NCI-H1694 (cell line): Measurements from ENCODE around the gene PEAK3.
A peak's percentile ranks its signal among the peaks of the same experiment; 100 is the strongest.

Experiments
- DNase-seq: peaks from one replicate; lab custom pipeline; 2025; lab: John Stamatoyannopoulos, UW

PEAK3 gene

DNA sequence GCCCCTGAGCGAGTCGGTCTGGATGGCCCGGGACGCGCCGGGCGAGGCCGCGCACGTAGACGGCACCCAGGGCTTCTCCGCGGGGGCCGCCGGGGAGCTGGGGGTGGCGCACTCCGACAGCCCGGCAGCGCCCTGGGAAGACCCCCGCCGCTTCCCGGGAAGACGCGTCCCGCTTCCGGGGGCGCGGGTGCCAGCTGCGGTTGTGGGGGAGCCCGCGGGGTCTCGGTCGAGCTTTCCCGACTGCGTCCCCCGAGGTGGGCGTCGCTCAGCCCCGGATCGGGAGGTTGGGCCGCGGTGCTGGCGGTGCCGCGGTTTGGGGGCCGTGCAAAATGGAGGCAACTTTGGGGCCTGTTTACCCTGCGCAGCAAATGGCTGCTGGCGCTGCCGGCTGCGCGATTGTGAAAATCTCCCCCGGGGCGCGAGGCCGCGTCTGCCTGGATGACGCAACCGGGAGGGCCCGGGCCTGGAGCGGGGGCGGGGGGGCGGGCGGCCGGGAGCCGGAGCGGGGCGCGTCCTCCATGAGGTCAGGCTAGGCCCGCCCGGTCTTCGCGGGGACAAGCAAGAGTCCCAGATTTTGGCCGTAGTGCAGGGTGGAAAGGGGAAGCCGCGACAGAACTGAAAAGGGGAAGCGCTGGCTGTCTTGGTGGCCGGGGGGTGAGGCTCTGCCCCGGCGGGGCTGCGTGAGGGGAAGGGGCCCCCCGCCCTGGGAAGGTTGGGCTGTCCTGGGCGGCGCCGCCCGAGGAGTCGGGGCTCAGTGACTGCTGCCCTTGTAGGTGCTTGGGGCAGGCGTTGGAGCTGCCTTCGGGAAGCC, 11.3 kb downstream of the PEAK3 start:
- no peak for DNase-seq

DNA sequence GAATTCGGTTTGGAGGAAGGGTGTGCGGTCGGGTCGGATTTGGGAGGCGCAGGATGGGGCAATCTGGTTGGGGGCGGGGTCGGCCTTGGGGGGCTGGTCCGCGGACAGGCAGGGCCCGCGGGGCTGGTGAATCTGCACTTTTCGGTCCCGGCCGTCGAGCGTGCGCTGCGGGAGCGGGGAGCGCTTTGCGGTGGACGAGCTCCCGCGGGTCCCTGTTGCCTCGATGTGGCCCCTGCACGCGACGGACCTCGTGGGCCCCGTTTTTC, 11.9 kb downstream of the PEAK3 start:
- DNase-seq: no peak

DNA sequence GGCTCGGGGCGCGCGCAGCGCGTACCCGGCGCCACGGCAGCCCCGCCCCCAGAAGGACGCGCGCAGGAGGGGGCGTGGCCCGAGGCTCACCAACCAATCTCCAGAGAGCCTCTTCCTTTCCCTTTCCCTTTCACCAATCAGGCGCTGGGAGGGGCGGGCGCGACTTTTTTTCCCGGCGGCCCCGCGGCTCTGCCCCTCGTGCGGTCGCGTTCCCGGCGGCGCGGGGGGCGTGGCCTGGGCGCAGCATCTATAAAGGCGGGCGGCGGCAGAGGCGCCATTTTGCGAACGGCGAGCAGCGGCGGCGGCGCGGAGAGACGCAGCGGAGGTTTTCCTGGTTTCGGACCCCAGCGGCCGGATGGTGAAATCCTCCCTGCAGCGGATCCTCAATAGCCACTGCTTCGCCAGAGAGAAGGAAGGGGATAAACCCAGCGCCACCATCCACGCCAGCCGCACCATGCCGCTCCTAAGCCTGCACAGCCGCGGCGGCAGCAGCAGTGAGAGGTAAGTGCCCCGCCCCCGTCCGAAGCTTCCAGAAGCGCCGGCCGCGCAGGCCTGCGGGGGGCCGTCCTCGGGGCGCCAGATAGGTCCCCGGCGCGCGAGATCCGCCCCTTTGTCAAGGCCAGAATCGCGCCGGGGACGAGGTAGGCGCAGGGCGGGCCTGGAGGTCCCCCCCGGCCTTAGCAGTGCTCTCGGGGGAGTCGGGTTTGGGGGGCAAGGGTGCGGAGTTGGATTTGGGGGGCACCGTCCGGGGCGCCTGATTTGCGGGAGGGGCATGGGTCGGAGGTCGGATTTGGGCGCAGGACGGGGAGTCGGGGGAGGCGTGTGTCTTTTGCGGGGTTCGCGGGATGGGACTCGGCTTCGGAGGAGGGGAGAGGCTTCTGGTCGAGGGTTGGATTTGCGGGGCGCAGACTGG, 12.5 kb downstream of the PEAK3 start:
- peak; percentile 75 for DNase-seq

DNA sequence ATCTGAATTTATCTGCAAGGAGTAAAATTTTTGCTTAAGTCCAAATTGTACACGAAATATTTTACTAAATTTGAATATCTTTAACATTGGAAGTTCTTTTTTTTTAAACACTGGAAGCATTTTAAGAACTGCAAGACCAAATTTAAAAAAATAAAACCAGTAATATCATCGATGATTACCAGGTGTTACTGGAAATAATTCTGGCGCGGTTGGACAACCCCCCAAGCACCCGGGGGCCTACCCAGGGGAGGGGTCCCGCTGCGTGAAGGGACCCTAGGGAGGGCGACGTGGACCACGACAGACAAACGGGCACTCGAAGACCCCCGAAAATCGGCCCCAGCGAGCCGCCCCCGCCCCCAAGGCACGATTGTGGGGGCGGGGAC, 13.1 kb downstream of the PEAK3 start:
- DNase-seq: no peak

DNA sequence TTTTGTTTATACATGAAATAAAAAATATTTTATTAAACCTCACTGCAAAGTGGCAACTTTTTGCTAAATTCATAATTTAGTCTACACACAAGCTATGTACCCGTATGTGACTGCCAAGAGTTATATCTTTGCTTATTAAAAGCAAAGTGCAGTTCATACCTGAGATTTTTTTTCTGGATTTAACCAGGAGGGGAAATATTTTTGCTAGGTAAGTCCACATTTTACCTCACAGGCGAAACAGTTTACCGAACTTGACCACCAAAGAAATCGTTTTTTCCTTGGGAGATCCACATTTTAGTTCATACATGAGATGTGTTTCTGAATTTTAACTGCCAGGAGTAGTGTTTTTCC, 13.5 kb downstream of the PEAK3 start:
- no peak for DNase-seq

DNA sequence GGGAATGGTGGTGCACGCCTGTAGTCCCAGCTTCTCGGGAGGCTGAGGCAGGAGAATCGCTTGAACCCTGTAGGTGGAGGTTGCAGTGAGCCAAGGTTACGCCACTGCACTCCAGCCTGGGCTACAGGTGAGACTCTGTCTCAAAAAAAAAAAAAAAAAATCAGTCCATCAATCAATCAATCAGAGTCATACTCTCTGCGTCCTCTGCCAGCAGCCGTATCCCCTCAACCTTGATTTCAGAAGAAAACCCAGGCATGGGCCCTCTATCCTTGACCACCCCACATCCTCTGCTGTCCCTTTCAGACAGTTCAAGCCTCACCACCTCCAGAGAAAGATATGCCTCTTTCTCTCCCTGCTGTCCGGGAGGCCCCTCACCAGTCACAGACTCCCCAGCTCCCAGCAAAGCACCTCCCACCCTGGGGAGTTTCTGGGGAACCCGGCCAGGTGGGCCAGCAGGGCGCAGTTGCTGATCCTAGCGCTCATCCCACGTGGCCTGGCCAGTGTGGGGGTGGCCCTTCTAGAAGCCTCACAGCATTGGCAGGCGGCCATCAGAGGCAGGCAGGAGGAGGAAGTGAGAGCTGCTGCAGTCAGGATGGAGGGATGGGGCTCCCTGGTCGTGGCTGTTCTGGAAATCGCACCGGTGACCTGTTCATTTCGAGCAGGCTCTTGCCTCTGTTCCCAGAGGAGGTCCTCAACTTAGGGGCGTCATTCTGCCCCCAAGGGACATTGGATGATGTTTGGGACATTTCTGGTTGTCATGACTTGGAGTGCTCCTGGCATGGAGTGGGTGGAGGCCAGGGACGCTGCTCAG, 15.6 kb downstream of the PEAK3 start:
- no peak for DNase-seq

DNA sequence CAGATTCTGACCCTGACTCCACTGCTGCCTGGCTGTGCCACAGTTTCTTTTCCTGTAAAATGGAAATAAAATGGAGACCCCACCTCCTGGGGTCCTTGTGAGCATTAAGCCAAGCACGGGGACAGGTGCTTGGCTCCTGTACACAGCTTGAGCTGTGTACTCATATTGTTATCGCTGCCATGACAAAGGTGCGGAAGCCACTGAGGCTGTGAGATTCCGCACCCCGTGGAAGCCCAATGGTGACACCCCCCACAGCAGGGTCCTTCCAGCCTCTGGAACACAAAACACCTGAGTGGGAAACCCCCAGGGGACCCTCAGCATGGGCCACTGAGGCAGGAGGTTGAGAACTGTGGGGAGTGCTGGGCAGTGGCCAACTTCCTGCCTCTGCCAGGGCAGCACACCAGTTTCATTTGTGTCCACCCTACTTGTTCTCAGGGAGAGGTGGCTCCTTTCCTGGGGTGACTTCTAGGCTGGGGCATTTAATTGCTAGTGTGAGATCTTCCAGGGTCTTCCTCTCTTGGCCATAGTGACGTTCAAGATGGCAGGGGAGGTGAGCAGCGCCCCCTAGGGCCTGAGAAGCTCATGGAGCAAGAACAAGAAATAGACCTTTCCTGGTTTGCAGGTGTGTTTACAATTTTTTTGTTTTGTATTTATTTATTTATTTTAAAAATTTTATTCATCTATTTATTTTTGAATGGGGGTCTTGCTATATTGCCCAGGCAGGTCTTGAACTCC, 20.4 kb downstream of the PEAK3 start:
- peak; percentile 7 for DNase-seq

DNA sequence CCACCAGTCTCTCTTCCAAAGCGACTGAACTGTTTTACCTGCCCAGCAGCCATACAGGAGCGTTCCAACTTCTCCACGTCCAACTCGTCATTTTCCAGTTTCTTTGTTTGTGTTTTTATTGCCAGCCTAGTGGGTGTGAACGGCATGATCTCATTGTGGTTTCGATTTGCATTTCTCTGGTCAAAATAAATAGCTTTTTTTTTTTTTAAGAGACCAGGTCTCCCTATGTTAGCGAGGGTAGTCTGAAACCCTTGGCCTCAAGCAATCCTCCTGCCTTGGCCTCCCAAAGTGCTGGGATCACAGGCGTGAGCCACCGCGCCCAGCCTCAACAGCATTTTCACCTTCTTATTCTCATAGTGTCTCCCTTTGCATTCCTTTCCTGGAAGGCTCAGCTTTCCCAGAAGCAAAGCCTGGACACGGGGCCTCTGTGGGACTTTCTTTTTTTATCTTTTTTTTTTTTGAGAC, 21.6 kb downstream of the PEAK3 start:
- DNase-seq: no peak

DNA sequence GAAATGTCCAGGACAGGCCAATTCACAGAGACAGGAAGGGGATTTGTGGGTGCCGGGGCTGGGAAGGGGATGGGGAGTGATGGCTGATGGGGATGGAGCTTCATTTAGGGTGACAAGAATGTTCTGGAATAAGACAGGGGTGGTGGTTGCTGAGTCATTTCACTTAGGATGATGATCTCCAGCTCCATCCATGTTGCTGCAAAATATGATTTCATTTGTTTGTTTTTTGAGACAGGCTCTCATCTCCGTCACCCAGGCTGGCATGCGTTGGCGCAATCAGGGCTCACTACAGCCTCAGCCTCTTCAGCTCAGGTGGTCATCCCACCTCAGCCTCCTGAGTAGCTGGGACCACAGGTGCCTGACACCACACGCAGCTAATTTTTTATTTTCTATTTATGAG, 22.6 kb downstream of the PEAK3 start:
- no peak for DNase-seq

DNA sequence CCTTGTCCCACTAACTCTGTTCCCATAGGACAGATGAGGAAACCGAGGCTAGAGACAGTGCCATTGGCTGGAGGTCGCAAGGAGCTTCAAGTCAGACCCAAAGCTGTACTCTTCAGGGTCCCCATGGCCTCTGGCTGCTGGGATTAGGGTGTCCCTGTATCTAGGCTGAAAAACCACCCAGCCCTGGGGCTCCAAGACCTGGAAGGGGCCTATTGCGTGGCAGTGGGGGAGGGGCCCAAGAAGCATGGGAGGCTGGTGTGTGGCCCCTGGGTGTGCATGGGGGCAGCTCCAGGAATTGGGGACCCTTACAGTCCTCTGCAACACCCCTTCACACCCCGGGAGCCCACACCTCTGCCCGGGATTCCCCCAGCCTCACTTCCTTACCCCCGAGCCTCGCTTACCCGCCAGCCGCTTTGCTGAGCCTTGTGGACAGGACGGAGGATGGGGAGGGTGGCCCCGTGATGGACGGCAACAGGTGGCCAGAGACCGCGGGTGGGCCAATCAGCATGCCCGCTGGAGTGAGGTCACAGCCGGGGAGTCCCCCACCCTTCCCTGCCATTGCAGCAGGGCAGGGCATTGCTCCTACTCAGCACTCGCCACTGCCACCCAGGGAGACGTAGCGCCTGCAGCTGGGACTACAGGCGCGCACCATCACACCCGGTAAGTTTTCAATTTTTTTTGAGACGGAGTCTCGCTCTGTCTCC, 25.8 kb downstream of the PEAK3 start, which contains the start of gene JSRP1:
JSRP1 (minus strand) TSS at position 436 of the 704 bp plus-strand sequence. CDS start 1,103 bp downstream, outside the sequence.
- DNase-seq: no peak

DNA sequence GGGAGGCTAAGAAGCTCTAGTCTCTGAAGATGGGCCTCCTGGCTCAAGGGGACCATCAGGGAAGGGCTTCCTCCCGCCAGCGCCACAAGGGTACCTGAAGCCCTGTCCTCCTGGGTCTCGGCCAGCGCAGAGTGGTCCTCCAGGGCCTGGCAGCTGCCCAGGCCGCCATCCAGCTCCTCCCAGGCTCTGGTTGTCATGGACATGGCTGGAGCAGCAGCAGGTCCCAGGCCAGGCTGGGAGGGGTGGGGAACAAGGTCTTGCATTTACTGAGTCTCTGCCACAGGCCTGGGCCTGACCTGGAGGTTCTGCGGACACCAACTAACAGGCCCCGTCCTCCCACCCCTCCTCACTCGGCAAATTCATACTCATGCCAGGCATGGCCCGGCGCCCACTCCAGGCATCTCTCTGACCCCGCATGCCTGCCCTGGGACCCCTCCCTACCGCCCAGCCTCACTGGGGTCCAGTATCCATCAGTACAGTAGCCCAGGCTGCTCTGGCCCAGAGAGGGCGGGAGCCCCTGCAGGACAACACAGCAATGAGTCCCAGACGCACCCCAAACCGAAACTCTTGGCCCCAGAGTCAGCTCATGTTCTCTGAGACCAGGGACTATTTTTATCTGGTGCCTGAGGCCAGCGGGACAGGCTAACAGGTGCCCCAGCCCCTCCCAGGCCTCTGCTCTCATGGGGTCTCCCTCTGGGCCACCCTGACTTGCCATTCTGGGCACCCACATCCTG, 26.7 kb downstream of the PEAK3 start:
- DNase-seq: no peak

DNA sequence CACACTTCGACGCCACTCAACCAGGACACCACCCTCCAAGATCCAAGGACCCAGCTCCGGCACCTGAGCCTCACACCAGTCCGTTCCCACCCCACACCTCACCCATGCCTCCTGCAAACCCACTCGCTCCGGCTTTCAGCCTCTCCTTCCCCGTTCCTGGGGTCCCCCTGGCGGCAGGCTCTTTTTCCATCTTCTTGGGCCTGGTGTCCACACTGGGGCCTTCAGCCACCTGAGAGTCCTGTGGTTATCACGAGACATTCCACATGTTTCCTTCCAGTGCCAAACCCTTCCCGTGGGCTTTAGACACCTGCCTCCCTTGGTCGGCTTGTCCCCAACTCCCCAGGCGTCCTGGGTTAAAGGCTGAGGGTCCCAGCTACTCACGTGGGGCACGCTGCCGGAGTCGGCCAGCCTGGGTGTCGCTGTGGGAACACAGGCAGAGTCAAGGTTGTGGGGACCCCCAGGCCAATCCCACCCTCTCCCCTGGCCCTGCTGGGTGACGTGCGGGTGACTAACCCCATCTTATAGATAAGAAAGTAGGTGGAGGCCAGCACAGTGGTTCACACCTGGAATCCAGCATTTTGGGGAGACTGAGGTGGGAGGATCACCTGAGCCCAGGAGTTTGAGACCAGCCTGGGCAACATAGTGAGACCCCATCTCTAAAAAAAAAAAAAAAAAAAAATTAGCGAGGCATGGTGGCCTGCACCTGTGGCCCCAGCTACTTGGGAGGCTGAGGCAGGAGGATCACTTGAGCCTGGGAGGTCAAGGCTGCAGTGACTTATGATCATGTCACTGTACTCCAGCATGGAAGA, 27.7 kb downstream of the PEAK3 start:
- no peak for DNase-seq

DNA sequence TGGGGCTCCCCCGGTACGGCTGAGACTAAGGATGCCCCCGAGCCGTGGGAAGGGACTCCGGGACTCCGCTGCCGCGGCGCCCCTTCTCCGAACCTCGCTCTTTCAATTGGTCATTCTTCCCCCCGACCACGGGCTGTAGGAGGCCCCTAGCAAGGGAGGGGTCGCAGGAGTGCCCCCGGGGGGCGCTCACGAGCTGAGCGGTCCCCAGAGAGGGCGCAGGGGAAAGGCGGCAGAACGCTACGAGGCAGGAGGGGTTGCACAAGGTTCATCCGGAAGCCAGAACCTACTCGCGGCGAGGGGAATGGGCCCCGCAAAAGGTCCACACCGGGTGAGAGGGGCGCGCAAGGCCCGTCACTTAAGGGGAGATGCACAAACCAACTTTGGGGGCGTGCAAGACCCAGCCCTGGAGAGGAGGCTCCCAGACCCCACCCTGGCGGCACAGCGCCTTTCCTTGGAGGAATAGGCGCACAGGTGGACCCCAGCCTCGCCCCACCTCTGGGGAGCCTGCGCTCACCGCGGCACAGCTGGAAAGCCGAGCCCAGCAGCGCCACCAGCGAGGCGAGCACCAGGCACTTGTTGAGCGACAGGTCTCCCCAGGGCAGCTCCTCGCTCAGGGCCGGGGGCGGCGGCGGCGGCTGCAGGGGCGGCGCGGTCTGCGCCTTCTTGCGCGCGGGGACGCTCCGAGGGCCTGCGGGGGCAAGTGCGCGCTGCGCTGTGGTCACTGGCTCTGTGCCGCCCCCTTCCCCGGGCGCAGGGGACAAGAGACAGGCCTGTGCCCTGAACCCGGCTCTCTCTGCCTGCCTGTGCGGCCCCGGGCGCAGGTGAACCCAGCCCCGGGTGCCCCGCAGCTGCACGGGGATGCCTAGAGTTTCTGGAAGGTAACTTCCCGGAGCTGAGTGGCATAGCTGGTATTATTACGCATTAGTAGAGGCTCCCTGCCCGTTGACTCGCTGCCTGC, 28.6 kb downstream of the PEAK3 start:
- DNase-seq: no peak

DNA sequence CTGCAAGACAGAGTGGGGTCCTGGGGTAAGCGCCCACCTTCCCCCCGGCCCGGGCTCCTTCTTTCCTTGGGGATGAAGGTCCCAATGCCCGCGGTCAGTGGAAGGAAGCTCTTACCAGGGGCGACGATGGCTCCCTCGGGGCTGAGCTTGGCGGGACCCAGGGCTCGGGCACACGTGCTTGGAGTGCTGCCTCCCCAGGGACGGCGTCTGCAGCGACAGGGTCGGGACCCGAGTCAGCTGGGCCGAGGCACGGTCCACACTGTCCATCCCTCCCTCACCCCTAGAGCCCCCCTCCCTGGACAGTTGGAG, 29.2 kb downstream of the PEAK3 start:
- no peak for DNase-seq

DNA sequence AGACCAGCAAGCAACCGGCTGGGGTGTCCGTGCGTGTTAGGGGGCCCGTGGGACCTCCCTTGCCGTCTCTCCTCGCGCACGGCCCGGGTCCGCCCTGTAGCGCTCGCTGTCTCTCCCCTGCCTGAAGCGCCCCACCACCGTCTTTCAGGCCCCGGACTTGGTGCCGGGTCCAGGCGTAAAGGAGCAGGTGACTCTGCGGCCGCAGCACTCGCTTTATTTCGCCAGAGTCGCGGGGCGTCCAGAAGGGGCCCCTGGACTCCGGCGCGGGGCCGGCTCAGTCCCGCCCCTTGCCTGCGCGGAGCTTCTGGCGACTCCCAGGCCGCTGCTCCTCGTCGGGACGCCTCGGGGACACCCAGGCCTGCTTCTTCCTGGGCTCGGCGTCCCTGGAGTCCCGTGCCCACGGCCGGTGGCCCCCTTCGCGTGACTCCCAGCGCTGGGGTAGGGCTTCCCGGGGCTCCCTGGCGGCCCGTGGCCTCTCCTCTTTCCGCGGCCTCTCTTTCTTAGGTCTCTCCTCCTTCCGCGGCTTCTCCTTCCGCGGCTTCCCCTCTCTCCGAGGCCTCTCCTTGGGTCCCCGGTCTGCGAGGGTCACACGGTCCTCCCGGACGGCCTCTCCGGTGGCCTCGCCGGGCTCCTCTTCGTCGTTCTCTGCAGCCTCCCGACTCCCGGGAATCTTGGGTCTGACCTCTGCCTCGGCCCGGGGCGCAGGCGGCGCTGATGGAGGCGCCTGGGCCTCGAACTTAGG, 29.7 kb downstream of the PEAK3 start:
- DNase-seq: no peak

DNA sequence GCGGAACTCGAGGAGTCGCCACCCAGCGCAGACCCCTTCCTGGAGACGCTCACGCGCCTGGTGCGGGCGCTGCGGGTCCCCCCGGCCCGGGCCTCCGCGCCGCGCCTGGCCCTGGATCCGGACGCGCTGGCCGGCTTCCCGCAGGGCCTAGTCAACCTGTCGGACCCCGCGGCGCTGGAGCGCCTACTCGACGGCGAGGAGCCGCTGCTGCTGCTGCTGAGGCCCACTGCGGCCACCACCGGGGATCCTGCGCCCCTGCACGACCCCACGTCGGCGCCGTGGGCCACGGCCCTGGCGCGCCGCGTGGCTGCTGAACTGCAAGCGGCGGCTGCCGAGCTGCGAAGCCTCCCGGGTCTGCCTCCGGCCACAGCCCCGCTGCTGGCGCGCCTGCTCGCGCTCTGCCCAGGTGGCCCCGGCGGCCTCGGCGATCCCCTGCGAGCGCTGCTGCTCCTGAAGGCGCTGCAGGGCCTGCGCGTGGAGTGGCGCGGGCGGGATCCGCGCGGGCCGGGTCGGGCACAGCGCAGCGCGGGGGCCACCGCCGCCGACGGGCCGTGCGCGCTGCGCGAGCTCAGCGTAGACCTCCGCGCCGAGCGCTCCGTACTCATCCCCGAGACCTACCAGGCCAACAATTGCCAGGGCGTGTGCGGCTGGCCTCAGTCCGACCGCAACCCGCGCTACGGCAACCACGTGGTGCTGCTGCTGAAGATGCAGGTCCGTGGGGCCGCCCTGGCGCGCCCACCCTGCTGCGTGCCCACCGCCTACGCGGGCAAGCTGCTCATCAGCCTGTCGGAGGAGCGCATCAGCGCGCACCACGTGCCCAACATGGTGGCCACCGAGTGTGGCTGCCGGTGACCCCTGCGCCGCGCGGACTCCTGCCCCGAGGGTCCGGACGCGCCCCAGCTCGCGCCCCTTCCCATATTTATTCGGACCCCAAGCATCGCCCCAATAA, 30.6 kb downstream of the PEAK3 start:
- no peak for DNase-seq

DNA sequence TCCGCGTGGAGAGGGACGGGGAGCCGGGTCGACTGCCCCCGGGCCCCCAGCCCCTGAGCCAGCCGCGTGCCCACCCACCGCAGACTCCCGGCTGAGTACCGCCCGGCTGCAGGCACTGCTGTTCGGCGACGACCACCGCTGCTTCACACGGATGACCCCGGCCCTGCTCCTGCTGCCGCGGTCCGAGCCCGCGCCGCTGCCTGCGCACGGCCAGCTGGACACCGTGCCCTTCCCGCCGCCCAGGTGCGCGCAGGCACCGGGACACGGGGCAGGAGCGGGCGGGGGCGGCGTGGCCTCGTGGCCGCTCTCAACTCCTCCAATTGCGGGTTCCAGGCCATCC, 31.2 kb downstream of the PEAK3 start:
- no peak for DNase-seq
